HG03575 (cell line): ENCODE measurements around the gene ARL2BP.
"Not testable (repeated sequence)": the region's sequence is repeated elsewhere in the genome, so short reads cannot be mapped to it uniquely, and the experiment has no call there.

Experiments
- ATAC-seq: cut with Tn5 transposase; IDR thresholded peaks from one replicate; pipeline ENCODE4 v1.9.1; 2021; ENCODE audit not compliant: unreplicated experiment, insufficient number of reproducible peaks, low FRiP score; ENCODE audit errors: extremely low read depth

ARL2BP gene

DNA sequence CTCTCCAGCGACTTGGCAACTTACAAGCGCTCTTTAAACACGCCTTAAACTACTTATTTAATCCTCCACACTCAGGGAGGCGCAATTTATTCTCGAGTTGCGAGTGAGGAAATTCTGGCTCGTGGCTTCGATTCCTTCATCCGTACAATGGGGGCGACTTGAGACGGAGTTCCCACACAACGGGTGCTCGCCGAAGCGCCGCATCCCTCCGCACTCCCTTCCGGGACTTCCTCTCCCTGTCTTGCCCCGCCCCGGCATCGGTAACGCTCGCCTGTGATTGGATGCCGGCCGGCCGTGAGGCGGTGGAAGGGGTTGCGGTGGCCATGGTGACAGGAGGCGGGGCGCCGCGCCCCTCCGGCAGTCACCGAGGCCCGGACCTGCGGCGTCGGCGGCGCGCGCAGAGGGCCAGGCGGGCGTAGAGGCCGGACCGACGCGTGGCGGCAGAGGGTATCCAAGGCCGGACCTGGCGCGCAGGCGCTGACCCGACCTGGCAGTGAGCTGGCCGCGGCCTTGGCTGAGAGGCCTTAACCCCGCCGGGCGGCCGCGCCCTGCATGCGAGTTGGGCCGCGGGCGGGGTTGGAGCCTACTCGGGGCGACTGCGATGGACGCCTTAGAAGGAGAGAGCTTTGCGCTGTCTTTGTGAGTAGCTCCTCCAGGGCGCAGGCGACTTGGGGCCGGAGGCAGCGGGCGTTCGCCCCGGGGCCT, at the start of gene ARL2BP:
TSS of gene ARL2BP (plus strand) at position 493 of the 705 bp plus-strand sequence. CDS start at position 602, 109 bp downstream.
- no peak for ATAC-seq

DNA sequence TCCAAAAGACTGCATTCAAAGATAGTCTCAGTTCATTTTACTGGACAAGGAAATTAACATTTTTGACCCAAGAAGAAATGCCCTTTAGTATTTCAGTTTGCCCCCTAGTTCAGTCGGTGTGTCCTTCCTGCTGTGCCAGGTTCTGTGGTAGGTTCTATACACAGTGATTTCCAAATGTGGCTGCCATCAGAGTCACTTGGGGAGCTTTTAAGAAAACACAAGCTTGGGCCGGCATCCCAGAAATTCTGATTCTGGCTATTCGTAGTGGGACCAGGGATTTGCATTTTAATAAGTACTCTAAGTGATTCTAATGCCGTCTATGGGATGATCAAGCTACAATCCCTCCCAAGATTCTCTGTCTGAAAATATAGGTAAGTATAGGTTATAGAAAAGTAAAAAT, 48.8 kb upstream of the ARL2BP start:
- ATAC-seq: no peak

DNA sequence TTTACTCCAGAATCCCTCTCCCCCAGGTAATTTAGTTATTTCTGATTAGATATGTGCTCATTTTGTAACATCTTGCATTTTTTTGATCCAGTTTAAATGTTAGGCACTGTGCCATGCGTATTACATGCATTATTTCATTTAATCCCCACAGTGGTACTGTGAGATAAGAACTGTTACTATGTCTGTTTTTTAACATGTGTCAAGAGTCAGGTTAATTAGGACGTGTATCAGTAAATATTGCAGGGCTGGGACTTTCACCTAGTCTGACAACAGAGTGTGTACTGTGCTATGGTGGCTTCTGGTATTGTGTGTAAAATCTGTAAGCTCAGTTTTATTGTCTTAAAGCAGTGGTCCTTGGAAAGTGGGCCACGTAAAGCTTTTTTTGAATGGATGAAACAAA, 48.3 kb upstream of the ARL2BP start:
- ATAC-seq: no peak

DNA sequence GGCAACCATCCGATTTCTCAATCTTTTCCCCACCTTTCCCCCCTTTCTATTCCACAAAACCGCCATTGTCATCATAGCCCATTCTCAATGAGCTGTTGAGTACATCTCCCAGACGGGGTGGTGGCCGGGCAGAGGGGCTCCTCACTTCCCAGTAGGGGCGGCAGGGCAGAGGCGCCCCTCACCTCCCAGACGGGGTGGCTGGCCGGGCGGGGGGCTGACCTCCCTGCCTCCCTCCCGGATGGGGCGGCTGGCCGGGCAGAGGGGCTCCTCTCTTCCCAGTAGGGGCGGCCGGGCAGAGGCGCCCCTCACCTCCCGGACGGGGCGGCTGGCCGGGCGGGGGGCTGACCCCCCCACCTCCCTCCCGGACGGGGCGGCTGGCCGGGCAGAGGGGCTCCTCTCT, 44.7 kb upstream of the ARL2BP start:
- ATAC-seq: not testable (repeated sequence)

DNA sequence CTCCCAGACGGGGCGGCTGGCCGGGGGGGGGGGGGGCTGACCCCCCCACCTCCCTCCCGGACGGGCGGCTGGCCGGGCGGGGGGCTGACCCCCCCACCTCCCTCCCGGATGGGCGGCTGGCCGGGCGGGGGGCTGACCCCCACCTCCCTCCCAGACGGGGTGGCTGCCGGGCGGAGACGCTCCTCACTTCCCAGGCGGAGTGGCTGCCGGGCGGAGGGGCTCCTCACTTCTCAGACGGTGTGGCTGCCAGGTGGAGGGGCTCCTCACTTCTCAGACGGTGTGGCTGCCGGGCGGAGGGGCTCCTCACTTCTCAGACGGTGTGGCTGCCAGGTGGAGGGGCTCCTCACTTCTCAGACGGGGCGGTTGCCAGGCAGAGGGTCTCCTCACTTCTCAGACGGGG, 44.1 kb upstream of the ARL2BP start:
- ATAC-seq: not testable (repeated sequence)

DNA sequence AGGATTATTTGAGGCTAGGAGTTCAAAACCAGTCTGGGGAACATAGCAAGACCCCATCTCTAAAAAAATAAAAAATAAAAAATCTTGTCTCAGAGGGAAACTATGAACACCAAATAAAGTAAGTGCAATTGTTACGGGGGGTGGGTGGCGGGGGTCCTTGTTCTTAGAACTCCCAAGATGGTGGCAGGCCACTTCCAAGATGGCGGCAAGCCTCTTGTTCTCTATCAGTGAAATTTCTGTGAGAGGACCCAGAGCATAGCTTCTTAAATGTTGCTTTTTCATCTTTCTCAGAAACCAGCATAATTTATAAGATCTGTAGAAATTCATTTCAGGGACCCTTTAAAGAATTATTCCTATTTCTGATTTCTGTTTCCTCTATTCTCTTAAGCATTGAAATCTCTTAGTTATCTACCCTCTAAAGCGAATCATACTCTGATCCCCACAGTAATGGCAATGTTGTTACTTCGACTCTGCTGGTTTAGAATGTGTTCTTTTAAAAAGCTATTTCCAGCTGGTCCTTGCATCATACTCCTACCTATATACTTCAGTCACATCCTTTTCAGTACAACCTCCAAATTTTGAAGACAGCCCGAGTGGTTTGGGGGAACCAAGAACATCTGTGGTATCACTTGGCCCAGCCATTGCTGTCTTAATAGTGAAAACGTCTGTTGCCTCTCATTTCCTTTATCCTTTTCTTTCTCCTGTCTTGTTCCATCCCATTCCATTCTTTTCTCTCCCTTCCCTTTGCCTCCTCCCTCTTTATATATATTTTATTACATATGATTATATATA, 42.8 kb upstream of the ARL2BP start:
- no peak for ATAC-seq

DNA sequence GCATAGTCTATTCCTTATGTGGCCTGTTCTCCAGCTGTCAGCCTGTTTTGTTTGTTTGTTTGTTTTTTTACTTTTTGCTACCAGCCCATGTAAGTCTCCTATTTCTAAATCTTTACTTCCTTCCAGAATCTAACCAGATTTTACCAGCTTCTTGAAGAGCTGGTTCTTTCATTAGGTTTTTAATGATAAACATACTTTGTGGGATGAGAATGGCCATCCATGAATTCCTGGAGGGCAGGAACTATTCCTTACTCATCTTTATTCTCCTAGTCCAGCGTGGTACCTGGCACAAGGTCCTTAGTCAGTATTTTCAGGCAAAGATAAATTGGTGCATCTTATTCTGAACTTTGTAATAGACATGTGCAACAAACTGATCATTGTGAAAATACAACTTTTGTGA, 41.6 kb upstream of the ARL2BP start:
- no peak for ATAC-seq

DNA sequence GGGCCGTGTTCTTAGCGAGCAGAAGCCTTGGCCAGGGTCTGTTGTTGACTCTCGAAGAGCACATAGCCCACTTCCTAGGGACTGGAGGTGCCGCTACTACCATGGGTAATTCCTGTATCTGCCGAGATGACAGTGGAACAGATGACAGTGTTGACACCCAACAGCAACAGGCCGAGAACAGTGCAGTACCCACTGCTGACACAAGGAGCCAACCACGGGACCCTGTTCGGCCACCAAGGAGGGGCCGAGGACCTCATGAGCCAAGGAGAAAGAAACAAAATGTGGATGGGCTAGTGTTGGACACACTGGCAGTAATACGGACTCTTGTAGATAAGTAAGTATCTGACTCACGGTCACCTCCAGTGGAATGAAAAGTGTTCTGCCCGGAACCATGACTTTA, 40.4 kb upstream of the ARL2BP start:
- ATAC-seq: no peak

DNA sequence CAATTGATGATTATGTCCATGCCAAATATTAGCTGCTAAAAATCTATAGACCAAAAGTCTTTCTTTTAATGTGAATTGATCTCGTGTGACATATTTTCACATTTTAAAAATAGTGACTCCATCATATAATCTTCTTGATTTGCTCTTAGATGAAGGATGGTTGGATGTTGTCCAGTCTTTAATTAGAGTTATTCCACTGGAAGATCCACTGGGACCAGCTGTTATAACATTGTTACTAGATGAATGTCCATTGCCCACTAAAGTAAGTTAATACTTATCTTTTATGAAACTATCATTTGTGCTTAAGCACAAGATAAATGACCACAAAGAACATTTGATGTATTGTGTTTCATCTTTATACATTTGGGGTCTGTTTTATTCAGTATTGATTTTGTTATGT, 36.1 kb upstream of the ARL2BP start:
- ATAC-seq: no peak

DNA sequence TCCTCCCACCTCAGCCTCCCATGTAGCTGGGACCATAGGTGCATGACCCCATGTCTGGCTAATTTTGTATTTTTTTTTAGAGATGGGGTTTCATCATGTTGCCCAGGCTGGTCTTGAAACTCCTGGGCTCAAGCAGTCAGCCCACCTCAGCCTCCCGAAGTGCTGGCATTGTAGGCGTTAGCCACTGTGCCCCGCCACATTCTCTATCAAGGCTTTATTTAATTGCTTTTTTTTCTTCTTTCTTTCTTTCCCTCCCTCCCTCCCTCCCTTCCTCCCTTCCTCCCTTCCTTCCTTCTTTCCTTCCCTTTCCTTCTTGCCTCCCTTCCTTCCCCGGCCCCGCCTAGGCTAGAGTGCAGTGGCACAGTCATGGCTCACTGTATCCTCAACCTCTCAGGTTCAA, 35.3 kb upstream of the ARL2BP start:
- no peak for ATAC-seq

DNA sequence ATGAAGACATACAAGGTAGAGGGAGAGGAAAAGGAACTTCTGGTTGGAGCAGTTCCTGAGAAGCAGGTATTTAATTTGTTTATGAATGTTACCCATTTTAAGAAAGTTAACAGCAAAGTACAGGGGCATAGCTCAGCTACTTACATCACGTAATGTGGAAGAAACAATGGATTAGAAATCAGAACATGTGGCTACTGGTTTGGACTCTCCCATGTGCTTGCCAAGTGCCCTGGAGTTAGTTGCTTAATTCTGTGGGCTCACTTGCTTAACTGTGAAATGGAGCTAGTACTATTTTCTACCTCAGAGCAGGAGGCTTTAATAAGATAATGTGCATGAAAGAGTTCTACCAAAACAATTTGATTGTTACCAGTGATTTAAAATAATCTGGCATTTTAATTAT, 31.6 kb upstream of the ARL2BP start:
- no peak for ATAC-seq

DNA sequence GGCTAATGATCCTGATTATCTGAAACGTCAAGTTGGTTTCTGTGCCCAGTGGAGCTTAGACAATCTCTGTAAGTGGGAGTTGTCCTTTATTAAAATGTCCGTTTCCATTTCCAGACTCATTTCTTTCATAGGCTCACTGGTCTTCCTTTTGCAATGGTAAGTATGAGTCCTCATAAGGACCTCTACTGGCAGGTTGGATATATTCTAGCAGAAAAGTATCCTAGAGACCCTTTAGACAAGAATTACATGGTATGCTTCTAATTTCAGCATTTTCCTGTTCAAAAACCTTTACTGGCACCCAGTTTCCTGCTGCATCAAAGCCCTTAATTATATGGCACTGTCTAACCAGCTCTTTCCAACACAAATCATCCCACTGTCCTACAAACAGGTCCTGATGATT, 28.1 kb upstream of the ARL2BP start:
- no peak for ATAC-seq

DNA sequence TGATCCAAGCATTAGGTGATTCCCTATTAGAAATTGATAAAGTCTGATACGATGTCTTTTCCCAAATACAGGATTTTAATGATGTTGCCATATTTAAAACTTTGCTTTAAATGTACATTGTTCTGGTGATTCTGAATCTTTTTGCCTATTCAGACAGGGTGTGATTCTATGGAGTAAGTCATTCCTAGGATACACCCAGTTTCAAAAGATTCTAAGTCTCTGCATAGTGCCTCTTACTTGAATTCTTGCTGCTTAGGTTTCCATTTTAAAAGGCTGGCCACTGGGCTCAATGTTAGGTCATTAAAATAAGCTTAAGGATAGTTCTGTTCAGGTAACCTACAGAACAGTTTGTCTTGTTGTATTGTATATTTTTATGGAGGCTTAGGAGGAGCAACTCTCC, 22.0 kb upstream of the ARL2BP start:
- ATAC-seq: no peak

DNA sequence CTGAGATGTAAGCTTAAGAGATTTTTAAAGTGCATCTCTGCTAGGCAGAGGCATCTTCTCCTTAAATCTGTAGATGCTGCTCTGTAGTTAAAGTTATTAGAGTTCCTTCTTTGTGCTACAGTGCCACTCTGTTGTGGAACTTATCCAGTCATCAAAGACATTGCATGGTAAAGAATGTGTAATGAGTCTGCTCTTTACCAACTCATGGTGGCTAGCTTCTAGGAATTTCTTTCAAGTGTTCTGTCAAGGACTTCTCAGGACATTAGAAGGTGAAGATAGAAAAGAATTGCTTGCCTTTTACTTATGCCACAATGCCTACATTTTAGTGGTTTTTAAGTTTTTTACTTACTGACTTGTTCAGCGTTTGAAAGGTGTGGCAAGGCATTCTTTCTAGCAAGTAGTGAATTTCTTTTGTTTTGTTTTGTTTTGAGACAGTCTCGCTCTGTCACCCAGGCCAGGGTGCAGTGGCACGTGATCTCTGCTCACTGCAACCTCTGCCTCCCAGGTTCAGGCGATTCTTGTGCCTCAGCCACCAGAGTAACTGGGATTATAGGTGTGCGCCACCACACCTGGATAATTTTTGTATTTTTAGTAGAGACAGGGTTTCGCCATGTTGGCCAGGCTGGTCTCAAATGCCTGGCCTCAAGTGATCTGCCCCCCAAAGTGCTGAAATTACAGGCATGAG, 20.3 kb upstream of the ARL2BP start:
- ATAC-seq: no peak

DNA sequence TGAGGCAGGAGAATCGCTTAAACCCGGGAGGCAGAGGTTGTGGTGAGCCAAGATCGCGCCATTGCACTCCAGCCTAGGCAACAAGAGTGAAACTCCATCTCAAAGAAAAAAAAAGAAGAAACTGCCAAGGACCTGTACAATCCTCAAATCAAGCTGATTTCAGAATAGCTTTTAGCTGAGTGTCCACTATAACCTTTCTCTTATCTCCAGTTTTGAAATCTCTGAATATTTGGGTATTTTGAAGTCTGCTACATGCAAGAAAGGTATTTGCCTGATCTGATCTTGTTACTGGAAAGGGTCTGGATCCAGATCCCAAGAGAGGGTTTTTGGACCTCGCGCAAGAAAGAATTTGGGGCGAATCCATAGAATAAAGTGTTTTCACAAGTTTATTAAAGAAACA, 19.1 kb upstream of the ARL2BP start:
- no peak for ATAC-seq

DNA sequence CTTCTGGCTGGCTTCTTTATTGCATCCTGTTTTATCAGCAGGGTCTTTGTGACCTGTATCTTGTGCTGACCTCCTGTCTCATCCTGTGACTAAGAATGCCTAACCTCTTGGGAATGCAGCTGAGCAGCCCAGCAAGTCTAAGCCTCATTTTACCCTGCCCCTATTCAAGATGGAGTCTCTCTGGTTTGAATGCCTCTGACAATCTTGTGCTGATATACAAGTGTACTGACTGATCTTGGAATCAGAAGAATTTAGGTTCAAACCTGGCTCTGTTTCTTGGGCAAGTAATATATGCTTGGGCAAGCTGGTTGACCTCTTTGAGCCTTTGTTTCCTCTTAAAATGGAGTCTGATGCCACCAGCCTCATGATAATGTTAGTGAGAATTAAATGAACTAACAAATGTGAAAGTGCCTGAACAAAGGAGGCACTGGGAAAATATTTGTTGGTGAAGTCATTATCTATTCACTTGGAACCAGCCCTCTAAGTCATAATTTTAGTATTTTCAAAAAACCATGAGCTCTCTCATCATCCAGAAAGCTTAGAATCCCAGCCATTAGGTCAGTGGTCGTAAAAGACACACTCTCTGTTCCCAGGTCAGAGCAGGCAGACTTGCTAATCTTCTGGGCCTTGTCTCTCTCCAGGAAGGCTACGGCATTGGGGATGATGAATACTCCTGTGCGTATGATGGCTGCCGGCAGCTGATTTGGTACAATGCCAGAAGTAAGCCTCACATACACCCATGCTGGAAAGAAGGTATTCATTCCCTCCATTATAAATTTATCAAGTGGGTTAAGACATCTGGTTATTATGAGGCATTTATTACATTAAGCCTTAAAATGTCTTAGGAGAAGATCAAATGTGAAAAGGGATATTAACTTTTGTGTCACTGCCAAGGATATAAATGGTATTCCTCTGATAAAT, 18.1 kb upstream of the ARL2BP start:
- ATAC-seq: no peak

DNA sequence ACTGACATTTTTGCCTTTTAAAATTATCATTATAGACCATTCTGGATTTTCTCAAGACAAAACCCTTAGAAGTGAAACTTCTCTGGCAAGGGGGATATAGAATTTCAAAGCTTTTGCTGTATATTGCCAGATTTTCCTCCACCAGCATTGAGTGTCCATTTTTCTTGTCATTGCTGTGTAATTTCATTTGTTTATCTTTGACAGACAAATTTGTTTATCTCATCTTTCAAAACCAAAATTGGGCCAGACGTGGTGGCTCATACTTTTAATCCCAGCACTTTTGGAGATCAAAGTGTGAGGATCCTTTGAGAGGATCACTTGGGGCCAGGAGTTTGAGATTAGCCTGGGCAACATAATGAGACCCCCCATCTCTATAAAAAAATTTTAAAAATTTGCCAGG, 16.0 kb upstream of the ARL2BP start:
- ATAC-seq: no peak

DNA sequence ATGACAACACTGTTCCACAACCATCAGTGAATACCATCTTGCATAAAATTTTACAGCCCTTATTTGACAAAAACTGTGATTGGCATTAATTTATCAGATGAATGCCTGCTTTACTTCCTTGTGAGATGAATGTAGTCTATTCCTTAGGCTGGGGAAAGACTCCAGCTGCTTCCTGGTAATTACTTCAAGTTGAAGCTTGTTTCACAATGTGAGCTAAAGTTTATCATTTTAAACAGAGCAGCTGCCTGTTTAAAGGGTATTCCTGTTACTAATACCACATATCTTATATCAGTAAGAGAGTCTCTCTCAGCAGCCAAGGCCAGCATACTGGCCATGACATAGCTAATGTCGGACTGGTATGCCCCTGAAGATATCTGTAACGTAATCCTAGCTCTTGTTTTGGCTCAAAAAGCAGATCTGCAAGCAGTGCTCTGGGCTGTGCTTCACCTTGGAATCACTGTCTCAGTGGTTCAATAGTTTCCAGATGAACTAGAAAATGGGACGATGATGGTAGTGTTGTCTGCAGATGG, 13.2 kb upstream of the ARL2BP start:
- ATAC-seq: no peak
